ENCODE results near the gene SYT14. TPM values are rescaled to one million over a fixed set of nuclear protein-coding genes. Genes with fewer than 3 reads are reported as not detected.

Gene SYT14
- total and polyA plus RNA-seq, 4 donors: 5.1 to 25.1 (median 7.7) TPM

- peak in 2 of 6 donors; percentile 16 to 73 for DNase-seq (ENCODE audit: low read depth in 4 of 6, low spot score in 6 of 6)
- WGBS (ENCODE audit: insufficient coverage): no CpG with 5 or more reads among the region's 3 CpGs
- Histone ChIP-seq H3K4me1 (ENCODE audit: control insufficient read depth, insufficient read depth, low read length) (no peaks in the 10 kb centered on the region), H3K27ac (ENCODE audit: low read depth, low read length) (no peak overlapping the region), H3K4me3 (ENCODE audit: low read depth, low read length) (no peak overlapping the region), H3K9me3 (ENCODE audit: control insufficient read depth, insufficient read depth, low read length) (peaks cover 2% of the 10 kb centered on the region), H3K36me3 (ENCODE audit: control insufficient read depth, insufficient read depth, low read length) (no peaks in the 10 kb centered on the region), H3K27me3 (ENCODE audit: control insufficient read depth, insufficient read depth, low read length) (no peaks in the 10 kb centered on the region)
These were observed 262.2 kb downstream of the SYT14 start for GRCh38 chr1:210200124-210200736.

GRCh38 chr1:210201681-210202080 lies 263.7 kb downstream of the SYT14 start:
- H3K36me3 ChIP-seq (ENCODE audit: control insufficient read depth, insufficient read depth, low read length): no peaks in the 10 kb centered on the region
- H3K27me3 ChIP-seq (ENCODE audit: control insufficient read depth, insufficient read depth, low read length): no peaks in the 10 kb centered on the region
- DNase-seq (ENCODE audit: low read depth in 4 of 6, low spot score in 6 of 6): no peak
- WGBS (ENCODE audit: insufficient coverage): no CpG with 5 or more reads among the region's 3 CpGs
- H3K9me3 ChIP-seq (ENCODE audit: control insufficient read depth, insufficient read depth, low read length): no peaks in the 10 kb centered on the region
- H3K4me1 ChIP-seq (ENCODE audit: control insufficient read depth, insufficient read depth, low read length): no peaks in the 10 kb centered on the region
- H3K27ac ChIP-seq (ENCODE audit: low read depth, low read length): no peak overlapping the region
- no peak overlapping the region for H3K4me3 ChIP-seq (ENCODE audit: low read depth, low read length)

GRCh38 chr1:210207597-210208450 lies 269.8 kb downstream of the SYT14 start:
- no peak for DNase-seq (ENCODE audit: low read depth in 4 of 6, low spot score in 6 of 6)
- Histone ChIP-seq H3K36me3 (ENCODE audit: control insufficient read depth, insufficient read depth, low read length) (no peaks in the 10 kb centered on the region), H3K4me1 (ENCODE audit: control insufficient read depth, insufficient read depth, low read length) (no peaks in the 10 kb centered on the region), H3K27ac (ENCODE audit: low read depth, low read length) (no peak overlapping the region), H3K27me3 (ENCODE audit: control insufficient read depth, insufficient read depth, low read length) (no peaks in the 10 kb centered on the region), H3K4me3 (ENCODE audit: low read depth, low read length) (no peak overlapping the region), H3K9me3 (ENCODE audit: control insufficient read depth, insufficient read depth, low read length) (no peaks in the 10 kb centered on the region)
- 100% methylated on average over 1 of the region's 2 CpGs for WGBS (ENCODE audit: insufficient coverage)

GRCh38 chr1:210213335-210213734 lies 275.3 kb downstream of the SYT14 start:
- no peaks in the 10 kb centered on the region for H3K4me1 ChIP-seq (ENCODE audit: control insufficient read depth, insufficient read depth, low read length)
- H3K27ac ChIP-seq (ENCODE audit: low read depth, low read length): no peak overlapping the region
- no peaks in the 10 kb centered on the region for H3K9me3 ChIP-seq (ENCODE audit: control insufficient read depth, insufficient read depth, low read length)
- 18% methylated on average over 2 of the region's 8 CpGs for WGBS (ENCODE audit: insufficient coverage)
- H3K36me3 ChIP-seq (ENCODE audit: control insufficient read depth, insufficient read depth, low read length): no peaks in the 10 kb centered on the region
- H3K4me3 ChIP-seq (ENCODE audit: low read depth, low read length): no peak overlapping the region
- no peak for DNase-seq (ENCODE audit: low read depth in 4 of 6, low spot score in 6 of 6)
- H3K27me3 ChIP-seq (ENCODE audit: control insufficient read depth, insufficient read depth, low read length): no peaks in the 10 kb centered on the region

GRCh38 chr1:210214573-210215409 lies 276.8 kb downstream of the SYT14 start:
- 89% methylated on average over 3 of the region's 4 CpGs for WGBS (ENCODE audit: insufficient coverage)
- Histone ChIP-seq H3K27me3 (ENCODE audit: control insufficient read depth, insufficient read depth, low read length) (no peaks in the 10 kb centered on the region), H3K9me3 (ENCODE audit: control insufficient read depth, insufficient read depth, low read length) (no peaks in the 10 kb centered on the region), H3K27ac (ENCODE audit: low read depth, low read length) (no peak overlapping the region), H3K4me3 (ENCODE audit: low read depth, low read length) (no peak overlapping the region), H3K36me3 (ENCODE audit: control insufficient read depth, insufficient read depth, low read length) (no peaks in the 10 kb centered on the region), H3K4me1 (ENCODE audit: control insufficient read depth, insufficient read depth, low read length) (no peaks in the 10 kb centered on the region)
- no peak for DNase-seq (ENCODE audit: low read depth in 4 of 6, low spot score in 6 of 6)

- Histone ChIP-seq H3K4me1 (ENCODE audit: control insufficient read depth, insufficient read depth, low read length) (no peaks in the 10 kb centered on the region), H3K27me3 (ENCODE audit: control insufficient read depth, insufficient read depth, low read length) (no peaks in the 10 kb centered on the region), H3K9me3 (ENCODE audit: control insufficient read depth, insufficient read depth, low read length) (no peaks in the 10 kb centered on the region), H3K27ac (ENCODE audit: low read depth, low read length) (no peak overlapping the region), H3K36me3 (ENCODE audit: control insufficient read depth, insufficient read depth, low read length) (no peaks in the 10 kb centered on the region), H3K4me3 (ENCODE audit: low read depth, low read length) (no peak overlapping the region)
- WGBS (ENCODE audit: insufficient coverage): no CpG with 5 or more reads among the region's 5 CpGs
- DNase-seq (ENCODE audit: low read depth in 4 of 6, low spot score in 6 of 6): no peak
These were observed 279.5 kb downstream of the SYT14 start for GRCh38 chr1:210217482-210217881.

- no CpG with 5 or more reads among the region's 4 CpGs for WGBS (ENCODE audit: insufficient coverage)
- H3K9me3 ChIP-seq (ENCODE audit: control insufficient read depth, insufficient read depth, low read length): no peaks in the 10 kb centered on the region
- DNase-seq (ENCODE audit: low read depth in 4 of 6, low spot score in 6 of 6): no peak
These were observed 280.0 kb downstream of the SYT14 start for GRCh38 chr1:210218047-210218446.

More at GRCh38 chr1:210218047-210218446, 280.0 kb downstream of the SYT14 start:
- no peaks in the 10 kb centered on the region for H3K4me1 ChIP-seq (ENCODE audit: control insufficient read depth, insufficient read depth, low read length)
- H3K27ac ChIP-seq (ENCODE audit: low read depth, low read length): no peak overlapping the region
- H3K27me3 ChIP-seq (ENCODE audit: control insufficient read depth, insufficient read depth, low read length): no peaks in the 10 kb centered on the region
- no peak overlapping the region for H3K4me3 ChIP-seq (ENCODE audit: low read depth, low read length)
- H3K36me3 ChIP-seq (ENCODE audit: control insufficient read depth, insufficient read depth, low read length): no peaks in the 10 kb centered on the region

Other genes with a start within 250 kb of the SYT14 start
- under 1 TPM; 0.22 to 0.40 TPM for gene HSD11B1, start 233.4 kb upstream of the SYT14 start, total RNA-seq
- under 1 TPM; 0.38 to 0.75 TPM for gene HSD11B1, start 233.4 kb upstream of the SYT14 start, polyA plus RNA-seq (ENCODE audit: insufficient read length in 2 of 2)
- gene TRAF3IP3, start 182.2 kb upstream of the SYT14 start, total RNA-seq: 1 to 10 TPM; 1.1 to 2.8 TPM
- 1 to 10 TPM in 1 of 2 donors, under 1 TPM in 1; 0.95 to 1.8 TPM for gene TRAF3IP3, start 182.2 kb upstream of the SYT14 start, polyA plus RNA-seq (ENCODE audit: insufficient read length in 2 of 2)
- gene C1orf74, start 153.7 kb upstream of the SYT14 start, total RNA-seq: 1 to 10 TPM; 2.6 to 3.6 TPM
- gene C1orf74, start 153.7 kb upstream of the SYT14 start, polyA plus RNA-seq (ENCODE audit: insufficient read length in 2 of 2): 1 to 10 TPM; 2.0 to 2.3 TPM
- 1 to 10 TPM in 1 of 2 donors, under 1 TPM in 1; 0.99 to 2.8 TPM for gene IRF6, start 132.1 kb upstream of the SYT14 start, total RNA-seq
- 1 to 10 TPM; 1.2 TPM for gene IRF6, start 132.1 kb upstream of the SYT14 start, polyA plus RNA-seq (ENCODE audit: insufficient read length in 2 of 2)
- 1 to 10 TPM; 7.6 to 9.0 TPM for gene UTP25, start 110.2 kb upstream of the SYT14 start, total RNA-seq
- gene UTP25, start 110.2 kb upstream of the SYT14 start, polyA plus RNA-seq (ENCODE audit: insufficient read length in 2 of 2): 1 to 10 TPM; 6.5 to 7.2 TPM